ENCODE results near the gene METTL9. TPM values are rescaled to one million over a fixed set of nuclear protein-coding genes. Genes with fewer than 3 reads are reported as not detected.

Gene METTL9
- total and polyA plus RNA-seq, 2 of the 13 experiments (the other 11 are each of a cell fraction or from before 2014, with no cell fraction given), result 123 to 204 TPM

DNA sequence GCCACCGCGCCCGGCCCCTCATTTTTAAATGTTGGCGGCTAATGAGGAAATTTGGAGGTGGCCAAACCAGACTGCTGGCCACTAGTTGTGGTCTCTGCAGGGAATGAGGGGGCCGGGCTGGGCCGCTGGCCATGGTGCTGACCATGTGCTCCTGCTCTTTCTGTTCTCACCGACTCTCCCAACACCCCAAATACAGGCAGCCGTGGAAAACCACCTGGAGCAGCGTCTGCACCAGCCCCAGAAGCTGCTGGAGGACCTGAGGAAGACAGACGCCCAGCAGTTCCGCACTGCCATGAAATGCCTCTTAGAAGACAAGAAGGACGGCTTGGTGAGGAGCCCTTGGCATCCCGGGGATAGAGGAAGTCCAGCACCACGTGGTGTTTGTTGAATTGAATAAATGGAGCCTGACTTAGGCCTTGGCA is 85.7 kb downstream of the METTL9 start (continued):
- no peak for TF ChIP-seq GATA4 (IDR thresholded peaks at IDR 0.05; ENCODE audit: borderline replicate concordance, low read depth)
- TF ChIP-seq MIXL1 (CRISPR knock-in tag; IDR thresholded peaks at IDR 0.05), result no peak
- TF ChIP-seq MAFG (CRISPR knock-in tag; IDR thresholded peaks at IDR 0.05), result no peak
- TF ChIP-seq ZNF720 (CRISPR knock-in tag; IDR thresholded peaks at IDR 0.05), result no peak
- no peak for TF ChIP-seq KAT8 (CRISPR knock-in tag; IDR thresholded peaks at IDR 0.05)
- TF ChIP-seq, protein P1, sequence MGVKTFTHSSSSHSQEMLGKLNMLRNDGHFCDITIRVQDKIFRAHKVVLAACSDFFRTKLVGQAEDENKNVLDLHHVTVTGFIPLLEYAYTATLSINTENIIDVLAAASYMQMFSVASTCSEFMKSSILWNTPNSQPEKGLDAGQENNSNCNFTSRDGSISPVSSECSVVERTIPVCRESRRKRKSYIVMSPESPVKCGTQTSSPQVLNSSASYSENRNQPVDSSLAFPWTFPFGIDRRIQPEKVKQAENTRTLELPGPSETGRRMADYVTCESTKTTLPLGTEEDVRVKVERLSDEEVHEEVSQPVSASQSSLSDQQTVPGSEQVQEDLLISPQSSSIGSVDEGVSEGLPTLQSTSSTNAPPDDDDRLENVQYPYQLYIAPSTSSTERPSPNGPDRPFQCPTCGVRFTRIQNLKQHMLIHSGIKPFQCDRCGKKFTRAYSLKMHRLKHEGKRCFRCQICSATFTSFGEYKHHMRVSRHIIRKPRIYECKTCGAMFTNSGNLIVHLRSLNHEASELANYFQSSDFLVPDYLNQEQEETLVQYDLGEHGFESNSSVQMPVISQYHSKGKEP (CRISPR knock-in tag; IDR thresholded peaks at IDR 0.05), result peak; percentile 51; the same call in 1 of the 2 replicates
- no peak for TF ChIP-seq RFX3 (CRISPR knock-in tag; IDR thresholded peaks at IDR 0.05)
- TF ChIP-seq, protein P2, sequence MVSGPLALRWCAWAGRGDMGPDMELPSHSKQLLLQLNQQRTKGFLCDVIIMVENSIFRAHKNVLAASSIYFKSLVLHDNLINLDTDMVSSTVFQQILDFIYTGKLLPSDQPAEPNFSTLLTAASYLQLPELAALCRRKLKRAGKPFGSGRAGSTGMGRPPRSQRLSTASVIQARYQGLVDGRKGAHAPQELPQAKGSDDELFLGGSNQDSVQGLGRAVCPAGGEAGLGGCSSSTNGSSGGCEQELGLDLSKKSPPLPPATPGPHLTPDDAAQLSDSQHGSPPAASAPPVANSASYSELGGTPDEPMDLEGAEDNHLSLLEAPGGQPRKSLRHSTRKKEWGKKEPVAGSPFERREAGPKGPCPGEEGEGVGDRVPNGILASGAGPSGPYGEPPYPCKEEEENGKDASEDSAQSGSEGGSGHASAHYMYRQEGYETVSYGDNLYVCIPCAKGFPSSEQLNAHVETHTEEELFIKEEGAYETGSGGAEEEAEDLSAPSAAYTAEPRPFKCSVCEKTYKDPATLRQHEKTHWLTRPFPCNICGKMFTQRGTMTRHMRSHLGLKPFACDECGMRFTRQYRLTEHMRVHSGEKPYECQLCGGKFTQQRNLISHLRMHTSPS (CRISPR knock-in tag; IDR thresholded peaks at IDR 0.05; ENCODE audit: low read depth), result no peak
- TF ChIP-seq, protein P3, sequence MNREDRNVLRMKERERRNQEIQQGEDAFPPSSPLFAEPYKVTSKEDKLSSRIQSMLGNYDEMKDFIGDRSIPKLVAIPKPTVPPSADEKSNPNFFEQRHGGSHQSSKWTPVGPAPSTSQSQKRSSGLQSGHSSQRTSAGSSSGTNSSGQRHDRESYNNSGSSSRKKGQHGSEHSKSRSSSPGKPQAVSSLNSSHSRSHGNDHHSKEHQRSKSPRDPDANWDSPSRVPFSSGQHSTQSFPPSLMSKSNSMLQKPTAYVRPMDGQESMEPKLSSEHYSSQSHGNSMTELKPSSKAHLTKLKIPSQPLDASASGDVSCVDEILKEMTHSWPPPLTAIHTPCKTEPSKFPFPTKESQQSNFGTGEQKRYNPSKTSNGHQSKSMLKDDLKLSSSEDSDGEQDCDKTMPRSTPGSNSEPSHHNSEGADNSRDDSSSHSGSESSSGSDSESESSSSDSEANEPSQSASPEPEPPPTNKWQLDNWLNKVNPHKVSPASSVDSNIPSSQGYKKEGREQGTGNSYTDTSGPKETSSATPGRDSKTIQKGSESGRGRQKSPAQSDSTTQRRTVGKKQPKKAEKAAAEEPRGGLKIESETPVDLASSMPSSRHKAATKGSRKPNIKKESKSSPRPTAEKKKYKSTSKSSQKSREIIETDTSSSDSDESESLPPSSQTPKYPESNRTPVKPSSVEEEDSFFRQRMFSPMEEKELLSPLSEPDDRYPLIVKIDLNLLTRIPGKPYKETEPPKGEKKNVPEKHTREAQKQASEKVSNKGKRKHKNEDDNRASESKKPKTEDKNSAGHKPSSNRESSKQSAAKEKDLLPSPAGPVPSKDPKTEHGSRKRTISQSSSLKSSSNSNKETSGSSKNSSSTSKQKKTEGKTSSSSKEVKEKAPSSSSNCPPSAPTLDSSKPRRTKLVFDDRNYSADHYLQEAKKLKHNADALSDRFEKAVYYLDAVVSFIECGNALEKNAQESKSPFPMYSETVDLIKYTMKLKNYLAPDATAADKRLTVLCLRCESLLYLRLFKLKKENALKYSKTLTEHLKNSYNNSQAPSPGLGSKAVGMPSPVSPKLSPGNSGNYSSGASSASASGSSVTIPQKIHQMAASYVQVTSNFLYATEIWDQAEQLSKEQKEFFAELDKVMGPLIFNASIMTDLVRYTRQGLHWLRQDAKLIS (CRISPR knock-in tag; IDR thresholded peaks at IDR 0.05), result no peak
- no peak for TF ChIP-seq BCL6 (CRISPR knock-in tag; IDR thresholded peaks at IDR 0.05)
- no peak for TF ChIP-seq CBFB (CRISPR knock-in tag; IDR thresholded peaks at IDR 0.05)
- TF ChIP-seq ZFP37 (CRISPR knock-in tag; IDR thresholded peaks at IDR 0.05; ENCODE audit: borderline replicate concordance), result peak; percentile 90
- TF ChIP-seq, protein P4, sequence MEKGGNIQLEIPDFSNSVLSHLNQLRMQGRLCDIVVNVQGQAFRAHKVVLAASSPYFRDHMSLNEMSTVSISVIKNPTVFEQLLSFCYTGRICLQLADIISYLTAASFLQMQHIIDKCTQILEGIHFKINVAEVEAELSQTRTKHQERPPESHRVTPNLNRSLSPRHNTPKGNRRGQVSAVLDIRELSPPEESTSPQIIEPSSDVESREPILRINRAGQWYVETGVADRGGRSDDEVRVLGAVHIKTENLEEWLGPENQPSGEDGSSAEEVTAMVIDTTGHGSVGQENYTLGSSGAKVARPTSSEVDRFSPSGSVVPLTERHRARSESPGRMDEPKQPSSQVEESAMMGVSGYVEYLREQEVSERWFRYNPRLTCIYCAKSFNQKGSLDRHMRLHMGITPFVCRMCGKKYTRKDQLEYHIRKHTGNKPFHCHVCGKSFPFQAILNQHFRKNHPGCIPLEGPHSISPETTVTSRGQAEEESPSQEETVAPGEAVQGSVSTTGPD (CRISPR knock-in tag; IDR thresholded peaks at IDR 0.05), result no peak
- TF ChIP-seq ZNF430 (CRISPR knock-in tag; IDR thresholded peaks at IDR 0.05), result no peak
- TF ChIP-seq SMC3 (IDR thresholded peaks at IDR 0.05; ENCODE audit: low read length), result no peak
- TF ChIP-seq, protein P5, sequence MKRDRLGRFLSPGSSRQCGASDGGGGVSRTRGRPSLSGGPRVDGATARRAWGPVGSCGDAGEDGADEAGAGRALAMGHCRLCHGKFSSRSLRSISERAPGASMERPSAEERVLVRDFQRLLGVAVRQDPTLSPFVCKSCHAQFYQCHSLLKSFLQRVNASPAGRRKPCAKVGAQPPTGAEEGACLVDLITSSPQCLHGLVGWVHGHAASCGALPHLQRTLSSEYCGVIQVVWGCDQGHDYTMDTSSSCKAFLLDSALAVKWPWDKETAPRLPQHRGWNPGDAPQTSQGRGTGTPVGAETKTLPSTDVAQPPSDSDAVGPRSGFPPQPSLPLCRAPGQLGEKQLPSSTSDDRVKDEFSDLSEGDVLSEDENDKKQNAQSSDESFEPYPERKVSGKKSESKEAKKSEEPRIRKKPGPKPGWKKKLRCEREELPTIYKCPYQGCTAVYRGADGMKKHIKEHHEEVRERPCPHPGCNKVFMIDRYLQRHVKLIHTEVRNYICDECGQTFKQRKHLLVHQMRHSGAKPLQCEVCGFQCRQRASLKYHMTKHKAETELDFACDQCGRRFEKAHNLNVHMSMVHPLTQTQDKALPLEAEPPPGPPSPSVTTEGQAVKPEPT (CRISPR knock-in tag; IDR thresholded peaks at IDR 0.05; ENCODE audit: low read depth), result no peak
- no peak for TF ChIP-seq KLF13 (CRISPR knock-in tag; IDR thresholded peaks at IDR 0.05)
- no peak for TF ChIP-seq HMGA1 (CRISPR knock-in tag; conservative IDR thresholded peaks at IDR 0.05)
- TF ChIP-seq ZNF33A (CRISPR knock-in tag; IDR thresholded peaks at IDR 0.05; ENCODE audit: borderline replicate concordance), result no peak
- TF ChIP-seq, protein P6, sequence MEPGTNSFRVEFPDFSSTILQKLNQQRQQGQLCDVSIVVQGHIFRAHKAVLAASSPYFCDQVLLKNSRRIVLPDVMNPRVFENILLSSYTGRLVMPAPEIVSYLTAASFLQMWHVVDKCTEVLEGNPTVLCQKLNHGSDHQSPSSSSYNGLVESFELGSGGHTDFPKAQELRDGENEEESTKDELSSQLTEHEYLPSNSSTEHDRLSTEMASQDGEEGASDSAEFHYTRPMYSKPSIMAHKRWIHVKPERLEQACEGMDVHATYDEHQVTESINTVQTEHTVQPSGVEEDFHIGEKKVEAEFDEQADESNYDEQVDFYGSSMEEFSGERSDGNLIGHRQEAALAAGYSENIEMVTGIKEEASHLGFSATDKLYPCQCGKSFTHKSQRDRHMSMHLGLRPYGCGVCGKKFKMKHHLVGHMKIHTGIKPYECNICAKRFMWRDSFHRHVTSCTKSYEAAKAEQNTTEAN (CRISPR knock-in tag; conservative IDR thresholded peaks at IDR 0.05), result no peak

Measured in HepG2 (cell line).